ENCODE results near the gene SLC18A3.

Gene SLC18A3

GRCh38 chr10:49631975-49632374, 21.9 kb downstream of the SLC18A3 start:
- DNase-seq: no peak

- no peak for DNase-seq
Observed at GRCh38 chr10:49632406-49633317, 22.6 kb downstream of the SLC18A3 start.

DNA sequence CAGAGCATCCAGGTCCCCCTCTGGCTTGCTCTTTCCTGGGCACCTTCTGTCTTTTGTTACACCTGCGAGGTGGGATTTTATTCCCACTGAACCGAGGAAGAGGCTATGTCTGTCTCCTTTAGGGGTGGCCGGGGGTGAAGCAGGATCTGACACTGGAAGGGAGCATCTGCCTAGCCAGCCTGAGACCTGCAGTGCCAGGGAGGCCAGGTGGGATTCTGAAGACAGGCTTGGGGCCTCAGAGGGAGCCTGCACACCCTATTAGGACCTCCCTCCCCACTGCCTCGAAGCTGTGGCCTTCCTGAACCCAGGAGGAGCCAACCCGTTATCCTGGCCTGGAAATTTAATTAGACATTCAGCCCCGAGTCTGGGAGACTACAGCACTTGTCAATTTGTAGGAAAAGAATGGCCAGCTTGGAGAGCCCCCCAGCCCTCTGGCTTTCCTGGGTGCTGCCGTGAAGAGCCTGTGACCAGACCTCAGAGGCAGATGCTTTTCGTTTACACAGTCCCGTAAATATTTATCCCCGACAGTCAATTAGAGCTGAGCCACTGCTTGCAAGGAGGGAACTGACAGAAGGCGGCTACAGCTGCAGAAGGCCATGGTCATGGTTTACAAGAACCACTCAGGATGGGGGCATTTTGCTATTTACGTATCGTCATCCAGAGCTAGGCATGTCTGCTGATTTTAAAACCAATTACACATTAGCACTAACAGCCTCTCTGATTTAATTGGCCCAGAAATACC, 23.4 kb downstream of the SLC18A3 start:
- no peak for DNase-seq

DNA sequence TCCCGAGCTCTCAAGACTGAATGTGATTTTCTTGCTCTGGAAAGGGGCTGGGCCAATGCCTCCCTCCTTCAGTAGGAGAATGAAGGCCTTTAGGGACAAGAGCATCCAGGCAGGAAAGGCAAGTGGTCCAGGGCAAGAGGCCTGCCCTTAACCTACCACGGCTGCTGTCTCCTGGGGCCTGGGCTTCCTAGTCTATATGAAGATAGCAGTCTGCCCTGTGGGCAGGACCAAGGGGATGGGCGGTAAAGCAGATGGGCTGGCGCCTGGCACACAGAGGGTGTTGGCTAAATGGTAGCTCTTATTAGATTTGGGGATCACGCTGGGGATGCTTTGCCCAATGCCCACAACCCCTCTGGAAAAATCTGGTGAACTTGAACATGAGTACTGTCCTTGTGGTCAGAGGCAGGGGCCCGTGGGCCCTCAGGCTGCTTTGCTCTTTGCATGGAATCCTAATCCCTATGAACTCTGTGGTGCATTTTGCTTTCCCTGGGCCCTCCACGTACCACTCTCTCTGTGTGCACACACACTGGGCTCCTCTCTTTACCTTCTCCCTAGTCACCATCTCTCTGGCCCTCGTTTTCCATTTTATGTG, 24.1 kb downstream of the SLC18A3 start:
- no peak for DNase-seq

DNA sequence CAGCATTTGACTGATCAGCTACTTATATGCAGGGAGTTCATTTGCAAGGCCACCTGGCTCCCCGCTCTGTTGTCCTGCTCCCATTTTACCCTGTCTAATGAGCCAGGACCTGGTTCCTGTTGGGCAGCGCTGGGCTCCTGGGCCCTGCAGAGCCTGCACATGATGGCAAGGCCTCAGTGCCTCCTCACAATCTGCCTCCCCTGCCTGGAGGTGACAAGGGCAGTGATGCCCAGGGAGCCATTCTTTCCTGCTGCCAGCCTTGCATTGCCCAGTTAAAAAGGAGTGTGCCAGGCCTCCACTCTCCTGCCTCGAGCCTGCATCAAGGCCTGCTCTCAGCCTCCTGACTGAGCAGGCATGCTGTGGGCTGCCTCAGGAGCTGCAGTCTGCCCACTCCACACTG, 32.2 kb downstream of the SLC18A3 start:
- DNase-seq: no peak

DNA sequence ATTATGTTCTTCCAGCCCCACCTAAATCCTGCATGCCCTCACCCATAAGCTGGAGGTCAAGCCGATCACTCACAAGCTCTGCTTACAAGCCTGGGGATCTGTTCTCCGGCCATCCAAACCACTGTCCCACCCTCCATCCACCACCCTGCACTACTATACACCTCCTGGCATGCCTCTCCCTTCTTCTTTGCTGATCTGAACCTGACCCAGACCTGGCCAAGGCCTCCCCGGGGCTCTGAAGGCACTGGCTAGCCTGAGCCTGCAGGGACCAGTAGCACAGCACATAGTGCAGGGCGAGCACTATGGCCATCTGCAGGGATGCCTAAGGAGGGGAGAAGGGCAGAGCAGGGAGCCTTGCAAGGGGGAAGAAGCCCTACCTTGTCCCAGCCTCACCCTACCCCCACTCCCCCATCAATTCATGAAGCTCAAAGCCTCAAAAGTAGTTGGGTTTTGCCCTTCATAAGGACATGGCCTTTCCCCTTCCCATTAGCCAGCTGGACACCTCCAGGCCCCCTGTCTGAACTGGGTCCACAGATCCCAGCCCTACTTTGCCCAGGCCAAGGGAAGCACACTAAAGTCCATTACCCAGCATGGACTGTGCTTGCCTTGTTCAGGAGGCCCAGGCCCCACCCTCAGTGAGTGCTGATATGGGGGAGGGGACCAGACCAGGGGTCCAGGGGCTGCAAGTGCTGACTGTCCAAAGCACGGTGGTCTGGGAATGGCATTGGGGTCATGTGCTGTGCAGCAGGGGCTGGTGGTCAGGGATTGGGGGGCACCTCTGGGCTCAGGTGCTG, 33.3 kb downstream of the SLC18A3 start:
- no peak for DNase-seq

DNA sequence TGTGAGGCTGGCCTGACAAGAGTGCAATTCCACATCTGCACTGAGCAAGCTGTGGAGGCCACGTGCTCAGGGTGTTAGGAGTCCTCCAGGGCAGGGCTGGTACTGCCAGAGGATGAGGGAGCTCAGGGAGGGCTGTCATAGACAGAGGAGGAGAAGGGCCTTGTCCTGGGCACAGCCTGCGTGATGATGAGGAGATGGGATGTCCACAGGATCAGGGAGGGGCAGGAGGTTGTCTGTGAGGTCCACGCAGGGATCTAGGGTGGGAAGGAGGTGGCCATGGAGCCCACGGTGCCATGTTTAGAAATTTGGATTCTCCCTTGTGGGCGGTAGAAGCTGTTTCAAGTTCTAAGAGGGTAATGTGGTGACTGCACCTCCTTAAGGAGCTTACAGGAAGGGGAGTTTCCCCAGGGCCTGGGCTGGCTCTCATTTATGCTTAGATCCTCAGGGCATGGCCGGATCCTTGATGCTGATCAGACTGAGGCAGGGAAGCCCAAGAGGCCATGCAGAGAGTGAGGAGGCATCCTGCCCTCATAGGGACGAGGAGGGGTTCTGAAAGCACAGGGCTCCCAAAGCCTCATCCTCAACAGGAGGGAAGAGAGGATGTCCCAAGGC, 34.0 kb downstream of the SLC18A3 start:
- DNase-seq: no peak

DNA sequence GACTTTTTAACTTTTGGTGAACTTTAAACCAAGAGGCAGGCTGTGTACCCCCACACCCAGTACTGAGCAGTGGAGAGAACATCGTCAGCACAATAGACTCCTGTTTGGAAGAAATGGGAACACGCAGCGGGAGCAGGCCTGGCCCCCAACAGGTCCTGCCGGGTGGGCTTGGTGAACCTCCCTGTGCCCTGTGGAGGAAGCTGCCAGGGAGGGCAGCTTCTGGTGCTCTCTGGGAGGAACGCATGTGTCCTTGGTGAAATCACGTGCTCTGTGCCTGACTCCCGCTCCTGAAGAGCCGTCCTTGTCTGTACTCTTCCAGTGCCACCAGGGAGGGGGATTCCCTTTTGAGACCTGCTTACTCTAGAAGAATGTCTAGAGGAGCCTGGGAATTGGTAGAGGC, 35.3 kb downstream of the SLC18A3 start:
- DNase-seq: no peak

DNA sequence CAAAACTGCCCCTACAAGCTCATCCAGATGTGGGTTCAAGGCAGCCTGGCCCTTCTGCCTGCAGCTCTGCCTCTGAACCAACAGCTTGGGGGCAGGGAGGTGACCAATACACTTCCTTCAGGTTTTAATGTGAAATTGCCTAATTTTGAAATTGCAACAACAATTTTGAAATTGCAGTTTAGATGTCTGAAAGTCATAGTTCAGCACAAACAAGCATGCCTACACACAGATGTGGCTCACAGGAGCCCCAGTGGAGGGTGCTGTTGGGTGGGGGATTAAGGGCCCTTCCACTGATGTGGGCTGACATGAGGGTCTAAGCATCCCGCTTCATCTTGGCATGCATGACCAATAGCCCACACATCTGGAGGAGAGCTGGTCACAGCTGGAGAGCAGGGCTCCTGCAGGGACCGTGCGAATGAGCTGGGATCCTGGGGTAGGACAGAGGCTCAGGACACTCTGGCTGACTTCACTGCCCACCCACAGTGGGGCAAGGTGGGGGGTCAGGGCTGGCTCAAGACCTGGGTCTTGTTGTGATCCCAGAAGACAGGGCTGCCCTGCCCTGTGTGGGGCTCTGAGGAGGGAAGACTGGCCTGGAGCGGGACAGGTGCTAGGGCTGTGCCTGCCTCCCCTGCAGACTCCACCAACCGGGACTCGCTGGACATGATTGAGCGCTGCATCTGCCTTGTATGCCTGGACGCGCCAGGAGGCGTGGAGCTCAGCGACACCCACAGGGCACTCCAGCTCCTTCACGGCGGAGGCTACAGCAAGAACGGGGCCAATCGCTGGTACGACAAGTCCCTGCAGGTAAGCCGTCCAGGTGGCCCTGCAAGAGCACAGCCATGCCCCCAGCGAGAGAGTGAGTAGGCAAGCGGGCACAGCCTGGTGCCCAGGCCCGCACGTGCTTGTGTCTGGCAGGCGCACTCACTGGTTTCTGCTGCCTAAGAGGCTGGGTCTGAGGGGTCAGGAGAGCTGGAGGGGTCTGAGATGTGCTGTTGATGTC, 36.1 kb downstream of the SLC18A3 start:
- no peak for DNase-seq

GRCh38 chr10:49647554-49647953, 37.4 kb downstream of the SLC18A3 start:
- DNase-seq: no peak

GRCh38 chr10:49647985-49648795, 38.1 kb downstream of the SLC18A3 start:
- DNase-seq: no peak

DNA sequence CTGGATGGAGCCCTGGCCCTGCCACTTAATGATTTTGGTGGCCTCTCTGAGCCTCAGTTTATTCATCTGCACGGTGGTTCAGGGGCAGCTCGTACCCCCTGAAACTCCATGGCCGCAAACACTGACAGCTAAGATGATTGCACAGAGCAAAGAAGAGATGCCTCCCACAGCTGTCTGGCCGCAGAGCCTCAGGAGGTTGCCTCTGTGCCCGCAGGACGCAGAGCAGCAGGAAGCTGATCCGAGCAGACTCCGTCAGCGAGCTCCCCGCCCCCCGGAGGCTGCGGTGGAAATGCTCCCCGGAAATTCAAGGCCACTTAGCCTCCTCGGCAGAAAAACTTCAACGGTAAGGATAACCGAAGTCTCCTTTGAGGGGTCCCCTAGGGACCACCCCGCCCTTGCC, 39.2 kb downstream of the SLC18A3 start:
- no peak for DNase-seq

DNA sequence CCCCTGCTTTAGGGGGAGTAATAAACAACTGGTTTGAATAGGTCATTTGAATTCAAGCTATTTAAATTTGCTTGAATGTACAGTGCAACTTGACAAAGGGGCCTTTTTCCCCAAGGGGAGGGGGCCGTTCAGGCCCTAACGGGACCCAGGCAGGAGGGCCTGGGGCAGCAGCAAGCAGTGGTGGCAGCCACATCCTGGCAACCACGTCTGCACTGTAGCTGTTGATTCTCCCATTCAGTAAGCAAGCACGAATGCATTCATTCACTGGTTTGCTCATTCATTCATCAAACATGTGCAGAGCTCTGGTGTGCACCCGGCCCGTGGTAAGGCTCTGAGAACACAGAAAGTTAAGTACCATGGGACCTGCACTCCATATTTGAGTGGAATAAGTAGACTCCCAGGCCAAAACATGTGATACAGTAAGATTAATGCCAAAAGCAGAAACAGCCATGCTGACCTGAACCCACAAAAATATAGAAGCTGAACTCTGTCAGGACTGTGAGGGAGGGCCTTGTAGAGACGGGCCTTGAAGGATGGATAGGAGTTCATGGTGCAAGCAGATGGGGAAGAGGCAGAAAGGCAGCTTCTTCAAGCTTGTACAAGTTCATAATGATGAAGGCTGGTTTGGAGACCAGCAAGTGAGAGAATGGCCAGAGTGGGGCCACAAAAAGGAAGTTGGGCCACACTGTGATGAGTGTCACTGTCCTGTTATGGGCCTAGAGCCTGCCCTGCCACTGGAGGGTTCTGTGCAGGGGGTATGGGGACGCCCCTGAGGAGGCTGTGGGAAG, 40.0 kb downstream of the SLC18A3 start:
- no peak for DNase-seq

- no peak for DNase-seq
Observed at GRCh38 chr10:49650724-49651034, 40.6 kb downstream of the SLC18A3 start.

- DNase-seq: no peak
Observed at GRCh38 chr10:49651039-49651835, 41.1 kb downstream of the SLC18A3 start.

- no peak for DNase-seq
Observed at GRCh38 chr10:49651917-49652316, 41.8 kb downstream of the SLC18A3 start.

- no peak for DNase-seq
Observed at GRCh38 chr10:49652421-49653272, 42.5 kb downstream of the SLC18A3 start.

All from NCI-H1436 (cell line).